HCT116 (cell line): ENCODE data around the gene CC2D1B. TPM values are rescaled to one million over a fixed set of nuclear protein-coding genes. Genes with fewer than 3 reads are reported as not detected.

Experiments
- ATAC-seq: fragments of 200-7000 bp; cut with Tn5 transposase; 2 replicates; pipeline ENCODE4 v1.9.1; 2020; ENCODE audit warnings: mild to moderate bottlenecking, moderate library complexity
- BruUV-seq: library from RNA; stranded (reverse); fragments of 400-500 nt; replicated peaks from 2 replicates; lab custom pipeline; 2021; lab: Mats Ljungman, UMichigan
- CTCF ChIA-PET: fragments of 300-600 bp; sonication (Branson Sonifier 250); formaldehyde crosslinking; loops from one replicate; lab custom pipeline; 2021; ENCODE audit warnings: antibody characterized with exemption; lab: Charles Lee
- POLR2A ChIA-PET: fragments of 300-600, 350-600 bp; sonication (Branson Sonifier 250); formaldehyde crosslinking; loops from one replicate; lab custom pipeline; 2021; ENCODE audit warnings: antibody characterized with exemption; lab: Charles Lee
- RAD21 ChIA-PET, 2 experiments: fragments of 300-600 bp; sonication (Branson Sonifier 250); formaldehyde crosslinking; loops; one replicate each; lab custom pipeline; 2023; ENCODE audit warnings: low total read pairs in 2 of 2; ENCODE audit not compliant: uncharacterized antibody in 2 of 2, unreplicated experiment in 2 of 2, low non-redundant PET in 1 of 2; lab: Charles Lee
- DNase-seq: peaks from one replicate; pipeline ENCODE4 v3.0.0-alpha.2; 2010; ENCODE audit warnings: low read depth, low spot score
- H2AFZ ChIP-seq: fragments of 200-600 bp; shearing (Covaris generic), sonication (generic); 2 replicates; pipeline ENCODE4 v1.6.1; 2017; ENCODE audit warnings: low read depth, mixed run types, mixed read lengths, antibody characterized with exemption, low read length; ENCODE audit not compliant: poor library complexity, severe bottlenecking
- H3K27ac ChIP-seq: 2 replicates; pipeline ENCODE4 v1.5.1; 2012; ENCODE audit warnings: low read depth, low read length
- H3K27me3 ChIP-seq: fragments of 200-600 bp; sonication (generic); 2 replicates; pipeline ENCODE4 v1.6.1; 2016; ENCODE audit warnings: mixed run types, low read length, mixed read lengths; ENCODE audit not compliant: insufficient read depth
- H3K36me3 ChIP-seq, 2 experiments: fragments of 200-500 bp in 1 of 2; fragments of 200-600 bp in 1 of 2; sonication (Bioruptor generic) in 1 of 2; sonication (generic) in 1 of 2; 2 replicates each; pipeline versions ENCODE4 v1.5.1 to v1.6.1; 2014 to 2016; ENCODE audit warnings: low read length in 2 of 2, inconsistent platforms in 1 of 2, mixed read lengths in 1 of 2, mixed run types in 1 of 2; ENCODE audit not compliant: insufficient read depth in 2 of 2, control insufficient read depth in 1 of 2
- H3K4me1 ChIP-seq, 2 experiments: fragments of 200-600 bp in 1 of 2; sonication (generic) in 1 of 2; 2 replicates each; pipeline versions ENCODE4 v1.5.1 to v1.6.1; 2012 to 2017; ENCODE audit warnings: low read length in 2 of 2, inconsistent platforms in 1 of 2, mild to moderate bottlenecking in 1 of 2, mixed read lengths in 1 of 2, mixed run types in 1 of 2, moderate library complexity in 1 of 2; ENCODE audit not compliant: insufficient read depth in 2 of 2, control insufficient read depth in 1 of 2
- H3K4me2 ChIP-seq: fragments of 200-600 bp; sonication (generic); 2 replicates; pipeline ENCODE4 v1.6.1; 2017; ENCODE audit warnings: mixed run types, low read length, mixed read lengths
- H3K4me3 ChIP-seq, 2 experiments: fragments of 200-600 bp in 1 of 2; sonication (generic) in 1 of 2; replicated peaks in 1 of 2; 2 replicates each; pipeline ENCODE4 v1.5.1; 2011 to 2016; ENCODE audit warnings: low read length in 2 of 2, control low read depth in 1 of 2, low read depth in 1 of 2, mild to moderate bottlenecking in 1 of 2, mixed read lengths in 1 of 2, mixed run types in 1 of 2
- H3K79me2 ChIP-seq: fragments of 200-600 bp; sonication (generic); 2 replicates; pipeline ENCODE4 v1.6.1; 2017; ENCODE audit warnings: mild to moderate bottlenecking, mixed run types, low read length, moderate library complexity, mixed read lengths; ENCODE audit not compliant: insufficient read depth
- H3K9ac ChIP-seq: fragments of 200-600 bp; sonication (generic); 2 replicates; pipeline ENCODE4 v1.6.1; 2016; ENCODE audit warnings: low read length, mixed read lengths
- H3K9me2 ChIP-seq: fragments of 200-600 bp; sonication (generic), shearing (Covaris generic); 2 replicates; pipeline ENCODE4 v1.6.1; 2017; ENCODE audit warnings: mixed run types, mild to moderate bottlenecking, moderate library complexity; ENCODE audit not compliant: insufficient read depth
- H3K9me3 ChIP-seq, 2 experiments: fragments of 200-500 bp in 1 of 2; fragments of 200-600 bp in 1 of 2; sonication (Bioruptor generic) in 1 of 2; sonication (generic) in 1 of 2; 2 replicates each; pipeline ENCODE4 v1.6.1; 2014 to 2017; ENCODE audit warnings: low read length in 2 of 2, mixed read lengths in 2 of 2, inconsistent platforms in 1 of 2, low read depth in 1 of 2, mild to moderate bottlenecking in 1 of 2, mixed run types in 1 of 2, moderate library complexity in 1 of 2; ENCODE audit not compliant: control insufficient read depth in 1 of 2, insufficient read depth in 1 of 2
- H4K20me1 ChIP-seq: fragments of 200-600 bp; sonication (generic), shearing (Covaris generic); 2 replicates; pipeline ENCODE4 v1.6.1; 2017; ENCODE audit warnings: mixed run types, mild to moderate bottlenecking, moderate library complexity; ENCODE audit not compliant: insufficient read depth
- CBX3 ChIP-seq: IDR thresholded peaks from 2 replicates; pipeline ENCODE4 v1.6.1; 2012; ENCODE audit warnings: low read depth
- POLR2AphosphoS5 ChIP-seq: IDR thresholded peaks from 2 replicates; pipeline ENCODE4 v1.6.1; 2011; ENCODE audit warnings: mild to moderate bottlenecking, low read depth, low read length, moderate library complexity
- YY1 ChIP-seq: IDR thresholded peaks from 2 replicates; pipeline ENCODE4 v1.6.1; 2011; ENCODE audit warnings: low read length, low read depth, moderate library complexity, mild to moderate bottlenecking; ENCODE audit not compliant: insufficient replicate concordance; ENCODE audit errors: extremely low read depth
- ZFX ChIP-seq: fragments of 450-650 bp; IDR thresholded peaks from 2 replicates; pipeline ENCODE4 v1.6.1; 2017
- intact Hi-C: fragments of 100-400 bp; cut with micrococcal nuclease; formaldehyde crosslinking; loops from 2 replicates; pipeline ENCODE4 v1.10.0; 2022
- total RNA-seq: library from RNA; stranded (reverse); gene quantifications from one replicate; pipeline ENCODE4 v1.2.1, GENCODE V29; 2021; ENCODE audit not compliant: unreplicated experiment
- TF ChIP-seq, protein P1 (sequence below): IDR thresholded peaks from 2 replicates; pipeline ENCODE4 v1.6.1; 2011; ENCODE audit warnings: mild to moderate bottlenecking, low read length, moderate library complexity; ENCODE audit not compliant: insufficient replicate concordance; ENCODE audit errors: extremely low read depth

The CC2D1B gene
- total RNA-seq, 1 experiment from 2014 or later = 20.4 TPM

- Histone ChIP-seq H3K4me2 (no peak overlapping the region), H4K20me1 (no peaks in the 10 kb centered on the region), H3K27ac (no peak overlapping the region), H3K9ac (no peak overlapping the region), H3K9me2 (no peaks in the 10 kb centered on the region), H3K79me2 (peaks cover 20% of the 10 kb centered on the region), H2AFZ (no peak overlapping the region), H3K36me3 (peaks cover 36 to 40% of the 10 kb centered on the region in 2 experiments), H3K27me3 (no peaks in the 10 kb centered on the region), H3K4me3 (no peak overlapping the region), H3K9me3 (no peaks in the 10 kb centered on the region), H3K4me1 (peaks cover 6 to 14% of the 10 kb centered on the region in 2 experiments; a peak in 3 of 4 replicates)
- intact Hi-C loops = no loop called here
- ChIA-PET POLR2A (no interaction called here), RAD21 (no interaction called here), CTCF (no interaction called here)
- TF ChIP-seq CBX3 (no peak), ZFX (no peak), POLR2AphosphoS5 (no peak), YY1 (no peak)
- TF ChIP-seq, protein P1, sequence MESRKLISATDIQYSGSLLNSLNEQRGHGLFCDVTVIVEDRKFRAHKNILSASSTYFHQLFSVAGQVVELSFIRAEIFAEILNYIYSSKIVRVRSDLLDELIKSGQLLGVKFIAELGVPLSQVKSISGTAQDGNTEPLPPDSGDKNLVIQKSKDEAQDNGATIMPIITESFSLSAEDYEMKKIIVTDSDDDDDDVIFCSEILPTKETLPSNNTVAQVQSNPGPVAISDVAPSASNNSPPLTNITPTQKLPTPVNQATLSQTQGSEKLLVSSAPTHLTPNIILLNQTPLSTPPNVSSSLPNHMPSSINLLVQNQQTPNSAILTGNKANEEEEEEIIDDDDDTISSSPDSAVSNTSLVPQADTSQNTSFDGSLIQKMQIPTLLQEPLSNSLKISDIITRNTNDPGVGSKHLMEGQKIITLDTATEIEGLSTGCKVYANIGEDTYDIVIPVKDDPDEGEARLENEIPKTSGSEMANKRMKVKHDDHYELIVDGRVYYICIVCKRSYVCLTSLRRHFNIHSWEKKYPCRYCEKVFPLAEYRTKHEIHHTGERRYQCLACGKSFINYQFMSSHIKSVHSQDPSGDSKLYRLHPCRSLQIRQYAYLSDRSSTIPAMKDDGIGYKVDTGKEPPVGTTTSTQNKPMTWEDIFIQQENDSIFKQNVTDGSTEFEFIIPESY = no peak
- BruUV-seq = no TSS peak
- ATAC-seq = no peak
- DNase-seq = no peak
Measured at GRCh38 chr1:52360595-52360968, 5.4 kb downstream of the CC2D1B start.
